Superior temporal gyrus (tissue), 1 donor: Measurements from ENCODE around the gene ARMC2.
"Not testable (repeated sequence)": the region's sequence is repeated elsewhere in the genome, so short reads cannot be mapped to it uniquely, and the experiment has no call there.

Experiments used
- DNase-seq: peaks from one replicate; pipeline ENCODE4 v3.0.0-alpha.2; 2016; ENCODE audit errors: extremely low spot score

ARMC2 gene

DNA sequence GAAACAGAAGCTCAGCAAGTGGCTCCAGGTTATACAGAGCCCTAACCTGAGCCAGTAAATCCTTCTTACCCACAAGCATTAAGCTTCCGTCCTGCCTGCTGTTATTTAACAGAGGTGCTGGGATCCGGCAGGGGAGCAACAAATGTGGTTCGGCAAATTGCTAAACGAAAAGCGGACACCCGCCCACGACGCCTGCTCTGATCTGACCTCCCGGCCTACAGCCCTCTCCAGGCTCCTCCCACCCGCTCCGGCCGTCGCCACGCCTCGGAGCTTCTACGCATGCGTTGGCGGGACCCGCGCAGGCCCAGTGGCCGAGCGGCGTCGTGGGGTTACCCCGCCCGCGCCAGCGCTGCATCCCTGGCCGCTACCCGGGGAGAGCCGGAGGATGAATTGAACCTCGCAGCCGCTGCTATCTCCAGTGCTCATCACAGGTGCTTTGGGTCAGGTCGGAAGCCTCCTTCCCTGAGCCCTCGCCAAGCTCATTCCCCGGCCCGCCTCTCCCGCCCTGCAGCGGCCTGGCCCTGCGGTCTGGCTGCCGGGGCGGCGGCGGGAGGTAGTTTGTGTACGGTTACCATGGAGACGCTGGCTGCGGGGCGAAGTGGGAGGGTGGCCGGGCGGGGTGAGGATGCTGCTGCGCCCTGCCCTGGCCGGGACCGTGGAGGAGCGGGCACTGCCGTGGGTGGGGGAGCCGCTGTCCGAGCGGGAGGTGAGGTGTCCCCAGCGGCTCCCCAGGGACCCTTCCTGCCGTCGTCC, at the start of gene ARMC2:
Gene ARMC2 (plus strand): TSS at position 307 of the 753 bp plus-strand sequence. CDS start 5,846 bp downstream, outside the sequence.
- DNase-seq = peak; percentile 95

GRCh38 chr6:108798670-108799353, 49.4 kb upstream of the ARMC2 start:
- peak; percentile 22 for DNase-seq

DNA sequence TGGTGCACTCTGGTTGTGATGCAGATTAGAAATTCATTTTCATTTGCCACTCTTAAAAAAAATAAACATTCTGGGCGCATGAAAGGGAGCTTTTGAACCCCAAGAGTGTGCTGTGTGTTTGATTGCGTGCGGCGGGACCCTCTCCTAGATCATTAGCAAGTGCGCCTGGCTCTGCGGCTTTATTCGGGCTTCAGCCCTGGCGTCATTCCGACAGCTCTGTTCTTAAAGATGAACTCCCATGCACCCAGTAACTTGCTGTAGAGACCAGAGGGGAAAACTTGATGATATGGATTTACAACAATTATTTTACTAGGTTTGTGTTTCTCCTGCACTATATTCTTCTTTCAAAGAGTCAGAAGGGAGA, 48.9 kb upstream of the ARMC2 start:
- peak; percentile 18 for DNase-seq

- DNase-seq = peak; percentile 28
Measured at GRCh38 chr6:108799791-108800190, 48.4 kb upstream of the ARMC2 start.

DNA sequence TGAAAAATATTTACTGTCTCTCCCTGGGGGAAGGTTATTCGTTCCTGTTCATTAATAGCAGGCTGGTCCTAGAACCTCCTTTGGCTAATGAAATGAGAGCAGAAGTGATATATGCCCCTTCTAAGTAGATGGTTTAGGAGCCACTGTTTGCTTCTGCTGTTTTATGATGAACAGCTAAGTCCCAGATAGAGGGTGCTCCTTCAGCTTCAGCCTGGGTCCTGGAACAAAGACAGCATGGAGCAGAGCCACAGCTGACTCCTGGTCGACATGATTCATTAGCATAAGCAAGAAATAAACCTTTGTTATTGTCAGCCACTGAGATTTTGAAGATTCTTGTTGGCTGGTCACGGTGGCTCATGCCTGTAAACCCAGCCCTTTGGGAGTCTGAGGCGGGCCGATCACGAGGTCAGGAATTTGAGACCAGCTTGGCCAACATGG, 47.8 kb upstream of the ARMC2 start:
- peak; percentile 84 for DNase-seq

DNA sequence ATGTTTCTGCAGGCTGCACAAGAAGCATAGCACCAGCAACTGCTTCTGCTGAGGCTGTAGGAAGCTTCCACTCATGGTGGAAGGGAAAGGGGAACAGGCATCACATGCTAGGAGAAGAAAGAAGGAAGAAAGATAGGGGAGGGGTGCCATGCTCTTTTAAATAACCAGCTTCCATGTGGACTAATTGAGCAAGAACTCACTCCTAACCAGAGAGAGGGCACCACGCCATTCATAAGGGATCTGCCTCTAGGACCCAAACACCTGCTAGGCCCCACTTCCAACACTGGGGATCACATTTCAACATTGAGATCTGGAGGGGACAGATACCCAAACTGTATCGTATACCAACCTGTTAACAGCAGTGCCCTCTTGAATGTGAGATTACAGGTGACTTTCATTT, 46.9 kb upstream of the ARMC2 start:
- no peak for DNase-seq

DNA sequence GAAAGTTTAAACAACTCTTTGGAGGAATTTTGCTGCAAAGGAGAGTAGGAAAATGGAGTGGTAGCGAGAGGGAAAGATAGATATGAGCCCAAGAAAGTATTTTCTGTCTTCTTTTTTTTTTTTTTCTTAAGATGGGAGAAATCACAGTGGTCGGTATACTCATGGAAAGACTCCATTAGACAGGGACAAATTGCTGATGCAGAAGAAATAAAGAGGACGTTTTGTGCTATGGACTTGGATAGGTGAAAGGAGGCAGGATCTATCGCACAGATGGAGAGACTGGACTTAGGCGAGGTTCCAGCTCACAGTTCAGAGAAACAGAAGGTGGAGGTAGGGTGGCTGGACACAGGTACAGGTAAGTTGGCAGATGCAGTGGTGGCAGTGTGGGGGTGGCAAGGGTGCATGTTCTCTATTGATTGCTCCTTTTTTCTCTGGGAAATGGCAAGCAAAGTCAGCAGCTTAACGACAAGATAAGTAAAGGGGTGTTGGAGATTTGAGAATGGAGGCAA, 44.2 kb upstream of the ARMC2 start:
- no peak for DNase-seq

GRCh38 chr6:108804956-108805355, 43.3 kb upstream of the ARMC2 start:
- DNase-seq = no peak

DNA sequence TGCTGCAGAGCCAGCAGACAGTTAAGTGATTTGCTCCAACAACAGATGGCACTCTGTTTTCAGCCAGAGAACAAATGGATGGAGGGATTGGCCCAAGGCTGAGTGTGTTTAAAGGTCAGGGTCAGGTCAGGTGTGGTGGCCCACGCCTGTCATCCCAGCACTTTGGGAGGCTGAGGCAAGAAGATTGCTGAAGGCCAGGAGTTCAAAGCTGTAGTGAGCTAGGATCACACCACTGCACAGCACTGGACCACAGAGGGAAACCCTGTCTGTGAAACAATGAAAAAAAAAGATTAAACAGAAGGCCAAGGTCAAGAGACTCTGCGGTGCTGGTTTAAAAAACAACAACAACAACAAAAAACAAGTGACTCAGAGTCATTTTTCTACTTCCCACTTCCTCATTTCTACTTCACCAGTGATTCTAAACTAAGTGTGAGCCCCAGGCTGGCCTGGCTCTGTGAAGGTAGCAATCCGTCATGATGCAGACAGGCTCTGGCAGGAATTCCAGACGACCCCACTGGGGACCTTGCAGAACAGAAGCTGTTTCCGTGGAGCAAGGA, 42.5 kb upstream of the ARMC2 start:
- DNase-seq = no peak

GRCh38 chr6:108806171-108806570, 42.1 kb upstream of the ARMC2 start:
- no peak for DNase-seq

DNA sequence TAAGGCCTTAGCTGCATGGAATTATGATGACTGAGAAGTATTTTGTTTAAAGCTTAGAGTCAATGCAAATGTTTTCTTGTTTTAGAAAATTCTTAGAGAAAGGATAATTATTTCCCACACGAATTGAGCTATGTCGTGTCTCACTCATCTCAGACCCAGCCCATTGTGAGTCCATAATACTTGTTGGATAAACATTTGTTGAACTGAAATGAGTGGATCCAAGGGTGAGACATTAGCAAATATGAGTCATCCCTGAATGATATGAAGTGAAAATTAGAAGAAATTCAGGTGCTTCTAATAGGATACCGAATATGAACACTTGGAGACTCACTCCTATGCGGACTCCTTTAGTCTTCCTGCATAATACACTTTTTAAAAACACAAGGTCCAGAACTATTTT, 41.6 kb upstream of the ARMC2 start:
- DNase-seq = no peak

DNA sequence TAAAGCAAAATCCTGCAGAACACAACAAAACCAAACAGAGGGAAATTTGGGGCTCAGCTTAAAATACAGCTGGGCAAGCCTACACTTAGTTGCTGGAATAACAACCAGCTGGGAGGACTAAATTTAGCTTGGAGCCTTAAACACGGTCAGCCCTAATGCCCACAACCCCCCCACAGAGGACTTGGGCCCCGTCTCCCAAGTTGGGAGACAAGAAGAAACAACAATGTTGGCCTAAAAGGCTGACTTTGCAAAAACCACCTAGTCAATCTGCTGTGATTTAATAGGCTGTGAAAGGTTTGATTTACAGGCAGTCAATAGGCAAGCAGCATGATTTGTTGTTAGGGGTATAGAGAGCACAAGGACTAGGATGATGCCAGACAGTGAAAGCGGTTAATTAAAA, 40.3 kb upstream of the ARMC2 start:
- DNase-seq = peak; percentile 28

DNA sequence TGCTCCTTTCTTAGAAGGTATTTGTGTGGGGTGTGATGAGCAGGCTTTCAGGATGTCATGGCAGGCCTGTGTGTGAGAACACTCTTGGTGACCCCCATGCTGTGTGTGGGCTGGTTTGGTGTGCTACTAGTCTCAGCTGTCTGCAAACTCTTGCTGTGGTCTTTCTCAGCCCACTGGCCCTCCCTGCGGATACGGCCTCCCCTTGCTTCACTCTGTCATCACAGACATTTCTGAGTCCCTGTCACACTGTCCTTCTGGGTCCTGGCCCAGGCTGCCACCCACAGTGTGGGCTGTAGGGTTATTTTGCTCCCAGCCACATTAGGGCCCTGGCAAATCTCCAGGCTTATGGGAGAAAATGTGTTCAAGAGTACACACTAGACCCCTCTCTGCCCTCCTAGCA, 39.0 kb upstream of the ARMC2 start:
- DNase-seq = no peak

- DNase-seq = no peak
Measured at GRCh38 chr6:108810057-108810643, 38.1 kb upstream of the ARMC2 start.

DNA sequence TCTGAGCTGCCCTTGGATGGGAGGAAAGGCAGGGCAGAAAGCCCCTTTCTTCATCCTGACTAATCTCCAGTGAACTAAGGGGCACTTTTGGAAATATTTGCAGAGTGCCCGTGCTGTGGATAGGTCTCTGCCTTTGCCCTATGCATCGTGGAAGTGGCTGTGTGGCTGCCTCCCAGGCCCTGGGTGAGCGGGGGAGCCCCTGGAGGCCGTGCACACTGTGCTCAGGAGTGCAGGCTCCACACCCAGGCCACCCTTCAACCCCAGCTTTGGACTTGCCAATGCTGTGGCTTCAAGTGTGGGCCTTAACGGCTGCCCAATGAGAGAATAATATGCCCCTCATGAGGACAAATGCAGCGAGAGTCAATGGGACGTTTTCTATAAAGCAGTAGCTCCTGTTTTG, 36.7 kb upstream of the ARMC2 start:
- no peak for DNase-seq

GRCh38 chr6:108813218-108813617, 35.0 kb upstream of the ARMC2 start:
- DNase-seq = not testable (repeated sequence)

DNA sequence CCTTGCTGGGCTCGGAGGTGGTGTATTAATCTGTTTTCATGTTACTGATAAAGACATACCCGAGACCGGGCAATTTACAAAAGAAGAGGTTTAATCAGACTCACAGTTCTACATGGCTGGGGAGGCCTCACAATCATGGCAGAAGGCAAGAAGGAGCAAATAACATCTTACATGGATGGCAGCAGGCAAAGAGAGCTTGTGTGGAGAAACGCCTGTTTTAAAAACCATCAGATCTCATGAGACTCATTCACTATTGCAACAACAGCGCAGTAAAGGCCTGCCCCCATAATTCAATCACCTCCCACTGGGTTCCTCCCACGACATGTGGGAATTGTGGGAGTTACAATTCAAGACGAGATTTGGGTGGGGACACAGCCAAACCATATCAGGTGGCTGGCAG, 30.9 kb upstream of the ARMC2 start:
- DNase-seq = not testable (repeated sequence)

GRCh38 chr6:108820006-108820405, 28.2 kb upstream of the ARMC2 start:
- no peak for DNase-seq

DNA sequence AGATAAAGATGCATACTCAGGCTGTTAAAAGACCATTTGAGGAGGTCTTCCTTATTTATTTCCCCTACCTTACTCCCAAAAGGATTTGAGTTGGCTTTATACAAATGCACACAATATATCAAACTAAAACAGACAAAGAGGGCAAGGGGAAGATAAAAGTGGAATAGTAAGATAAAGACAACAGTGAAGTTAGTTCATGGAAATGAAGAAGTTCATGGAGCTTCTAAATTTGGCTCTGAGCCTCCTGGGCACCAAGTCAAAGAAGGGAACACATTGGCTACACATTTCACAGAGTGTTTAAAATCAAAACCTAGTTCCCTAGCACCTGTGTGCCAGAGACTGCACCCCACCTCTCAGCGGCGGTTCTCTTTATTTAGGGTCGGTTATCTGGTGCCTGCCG, 25.8 kb upstream of the ARMC2 start:
- DNase-seq = no peak

DNA sequence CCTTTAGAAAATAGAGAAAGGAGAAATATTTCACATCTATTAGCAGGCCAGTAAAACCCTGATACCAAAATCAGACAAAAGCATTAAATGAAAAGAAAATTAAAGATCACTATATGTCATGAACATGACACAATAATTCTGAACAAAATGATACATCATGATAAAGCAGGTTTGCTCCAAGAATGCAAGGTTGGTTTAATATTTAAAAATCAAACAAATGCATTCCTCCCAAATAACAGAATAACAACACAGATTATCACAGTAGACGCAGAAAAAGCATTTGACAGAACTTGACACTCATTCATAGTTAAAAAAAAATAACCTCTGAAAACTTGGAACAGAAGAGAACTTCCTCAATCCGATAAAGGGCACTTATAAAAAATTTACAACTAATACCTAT, 22.9 kb upstream of the ARMC2 start:
- DNase-seq = no peak

DNA sequence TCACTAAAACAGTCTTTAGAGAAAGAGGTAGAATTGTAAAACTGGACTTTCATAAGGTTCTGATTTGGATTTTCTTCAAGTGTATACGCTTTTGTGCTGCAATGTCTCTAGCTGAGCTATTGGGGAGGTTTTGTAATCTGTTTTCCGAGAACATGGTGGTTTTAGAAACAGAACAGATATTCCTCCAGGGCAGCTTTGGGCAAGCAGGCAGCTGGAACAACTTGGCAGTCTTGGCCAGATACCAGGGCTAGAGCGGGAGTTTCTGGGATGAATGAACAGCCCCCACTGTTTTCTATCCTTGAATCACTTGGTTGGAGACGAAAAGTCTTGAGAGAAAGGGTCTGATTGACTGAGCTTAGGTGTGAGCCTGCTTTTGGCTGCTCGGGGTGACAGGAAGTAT, 17.1 kb upstream of the ARMC2 start:
- DNase-seq = peak; percentile 57

DNA sequence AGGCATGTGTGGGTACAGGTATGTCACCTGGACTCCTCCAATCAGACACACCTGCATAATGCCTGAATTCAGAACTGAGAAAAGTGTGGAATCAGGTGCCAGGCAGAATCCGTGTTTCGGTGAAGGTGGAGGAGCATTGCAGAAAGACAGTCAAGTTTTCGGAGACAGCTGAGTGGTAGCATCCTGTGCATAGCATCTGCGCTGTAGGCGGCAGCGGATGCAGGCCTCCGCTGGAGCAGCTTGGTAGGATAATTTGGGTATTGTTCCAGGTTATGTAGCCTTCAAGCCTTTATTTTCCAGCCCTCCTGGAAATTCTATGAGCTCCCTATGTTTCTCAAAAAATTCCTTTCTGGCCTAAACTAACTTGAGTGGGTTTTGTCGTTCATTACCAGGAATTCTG, 15.5 kb upstream of the ARMC2 start:
- DNase-seq = no peak
